Neuronal stem cell (in vitro differentiated cells): Measurements from ENCODE around the gene ARFRP1.

Experiments used
- DNase-seq: peaks from one replicate; pipeline ENCODE4 v3.0.0-alpha.2; 2013; ENCODE audit warnings: low spot score
- H2AFZ ChIP-seq: one replicate; pipeline ENCODE4 v1.6.1; 2013; ENCODE audit warnings: mild to moderate bottlenecking, low read length, inconsistent platforms
- H2AK5ac ChIP-seq: 2 replicates; pipeline ENCODE4 v1.6.1; 2013; ENCODE audit warnings: low read depth, mild to moderate bottlenecking, inconsistent platforms, low read length, moderate library complexity, mixed read lengths
- H2BK120ac ChIP-seq: 2 replicates; pipeline ENCODE4 v1.6.1; 2013; ENCODE audit warnings: low read depth, mild to moderate bottlenecking, inconsistent platforms, low read length, moderate library complexity, mixed read lengths
- H2BK12ac ChIP-seq: one replicate; pipeline ENCODE4 v1.6.1; 2013; ENCODE audit warnings: low read length, inconsistent platforms
- H2BK15ac ChIP-seq: 2 replicates; pipeline ENCODE4 v1.6.1; 2013; ENCODE audit warnings: mild to moderate bottlenecking, low read length, inconsistent platforms, mixed read lengths
- H2BK5ac ChIP-seq: one replicate; pipeline ENCODE4 v1.6.1; 2013; ENCODE audit warnings: inconsistent platforms, mild to moderate bottlenecking, low read length, moderate library complexity
- H3K14ac ChIP-seq: one replicate; pipeline ENCODE4 v1.6.1; 2013; ENCODE audit warnings: low read length, inconsistent platforms
- H3K18ac ChIP-seq: 2 replicates; pipeline ENCODE4 v1.6.1; 2013; ENCODE audit warnings: low read length, inconsistent platforms
- H3K23ac ChIP-seq: 2 replicates; pipeline ENCODE4 v1.6.1; 2013; ENCODE audit warnings: low read depth, mild to moderate bottlenecking, mixed read lengths, low read length, inconsistent platforms; ENCODE audit not compliant: poor library complexity
- H3K27ac ChIP-seq: replicated peaks from 3 replicates; pipeline ENCODE4 v1.5.1; 2013; ENCODE audit warnings: low read length, inconsistent platforms
- H3K27me3 ChIP-seq, 3 experiments: 2 replicates each; pipeline ENCODE4 v1.6.1; 2013; ENCODE audit warnings: low read length in 3 of 3, mild to moderate bottlenecking in 2 of 3, inconsistent platforms in 1 of 3, low read depth in 1 of 3, mixed read lengths in 1 of 3, moderate library complexity in 1 of 3; ENCODE audit not compliant: control insufficient read depth in 3 of 3, insufficient read depth in 3 of 3
- H3K36me3 ChIP-seq, 2 donors: replicated peaks in 1 of 2; 2 replicates each; pipeline ENCODE4 v1.6.1; 2013; ENCODE audit warnings: low read length in 2 of 2; ENCODE audit not compliant: control insufficient read depth in 2 of 2, insufficient read depth in 2 of 2
- H3K4ac ChIP-seq: 2 replicates; pipeline ENCODE4 v1.6.1; 2013; ENCODE audit warnings: inconsistent platforms, mild to moderate bottlenecking, low read length, moderate library complexity
- H3K4me1 ChIP-seq, 2 donors: 1 replicate in 1 of 2; 2 replicates in 1 of 2; pipeline ENCODE4 v1.6.1; 2013; ENCODE audit warnings: low read length in 2 of 2, low read depth in 1 of 2; ENCODE audit not compliant: control insufficient read depth in 2 of 2, insufficient read depth in 1 of 2
- H3K4me2 ChIP-seq: one replicate; pipeline ENCODE4 v1.6.1; 2013; ENCODE audit warnings: mild to moderate bottlenecking, low read length, inconsistent platforms; ENCODE audit not compliant: insufficient read depth, poor library complexity, severe bottlenecking
- H3K4me3 ChIP-seq, 2 donors: 2 replicates each; pipeline ENCODE4 v1.5.1; 2013; ENCODE audit warnings: low read length in 2 of 2, mild to moderate bottlenecking in 2 of 2, inconsistent platforms in 1 of 2, moderate library complexity in 1 of 2
- H3K79me1 ChIP-seq: one replicate; pipeline ENCODE4 v1.6.1; 2013; ENCODE audit warnings: low read depth, mild to moderate bottlenecking, inconsistent platforms, low read length, moderate library complexity
- H3K9ac ChIP-seq: one replicate; pipeline ENCODE4 v1.6.1; 2013; ENCODE audit warnings: mild to moderate bottlenecking, low read depth, low read length, inconsistent platforms; ENCODE audit not compliant: poor library complexity
- H3K9me3 ChIP-seq, 2 donors: replicated peaks in 1 of 2; 2 replicates each; pipeline versions ENCODE3 to v1.6.1; 2013; ENCODE audit warnings: low read length in 2 of 2, mild to moderate bottlenecking in 2 of 2, inconsistent platforms in 1 of 2, low read depth in 1 of 2, mixed read lengths in 1 of 2, moderate library complexity in 1 of 2; ENCODE audit not compliant: control insufficient read depth in 2 of 2, insufficient read depth in 1 of 2
- H4K8ac ChIP-seq: one replicate; pipeline ENCODE4 v1.6.1; 2013; ENCODE audit warnings: low read depth, mild to moderate bottlenecking, inconsistent platforms, low read length, moderate library complexity
- H4K91ac ChIP-seq: one replicate; pipeline ENCODE4 v1.6.1; 2013; ENCODE audit warnings: low read length, low read depth, mild to moderate bottlenecking, inconsistent platforms; ENCODE audit not compliant: poor library complexity
- WGBS, 2 donors: extraction: QIAGEN DNeasy Blood & Tissue Kit; methylation state at CpG; one replicate each; pipeline ENCODE4 v1.1.7; 2013; ENCODE audit warnings: missing lambda C conversion rate in 2 of 2, mixed read lengths in 1 of 2; ENCODE audit not compliant: insufficient read length in 2 of 2, insufficient replicate concordance in 1 of 2; ENCODE audit errors: extremely low coverage in 2 of 2; 5-methylcytosine and 5-hydroxymethylcytosine counted together

ARFRP1 gene

DNA sequence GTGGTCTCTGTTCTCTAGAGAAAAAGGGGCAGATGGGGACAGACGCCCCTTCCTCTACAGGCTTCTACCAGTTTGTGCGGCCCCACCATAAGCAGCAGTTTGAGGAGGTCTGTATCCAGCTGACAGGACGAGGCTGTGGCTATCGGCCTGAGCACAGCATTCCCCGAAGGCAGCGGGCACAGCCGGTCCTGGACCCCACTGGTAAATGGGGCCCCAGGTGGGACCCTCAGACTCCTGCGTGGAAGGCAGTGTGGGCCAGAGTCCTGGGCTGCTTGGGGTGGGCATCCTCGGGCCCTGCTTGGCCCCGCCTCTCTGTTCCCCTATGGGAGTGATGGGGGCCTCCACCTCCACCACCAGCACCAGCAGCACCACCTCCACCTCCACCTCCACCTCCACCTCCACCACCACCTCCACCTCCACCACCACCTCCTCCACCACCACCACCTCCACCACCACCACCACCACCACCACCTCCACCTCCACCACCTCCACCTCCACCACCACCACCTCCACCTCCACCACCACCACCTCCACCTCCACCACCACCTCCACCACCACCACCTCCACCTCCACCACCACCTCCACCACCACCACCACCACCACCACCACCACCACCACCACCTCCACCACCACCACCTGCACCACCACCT lies 14.6 kb downstream of the ARFRP1 start:
- no peak overlapping the region for H2BK12ac ChIP-seq
- peaks cover 6% of the 10 kb centered on the region for H3K79me1 ChIP-seq

DNA sequence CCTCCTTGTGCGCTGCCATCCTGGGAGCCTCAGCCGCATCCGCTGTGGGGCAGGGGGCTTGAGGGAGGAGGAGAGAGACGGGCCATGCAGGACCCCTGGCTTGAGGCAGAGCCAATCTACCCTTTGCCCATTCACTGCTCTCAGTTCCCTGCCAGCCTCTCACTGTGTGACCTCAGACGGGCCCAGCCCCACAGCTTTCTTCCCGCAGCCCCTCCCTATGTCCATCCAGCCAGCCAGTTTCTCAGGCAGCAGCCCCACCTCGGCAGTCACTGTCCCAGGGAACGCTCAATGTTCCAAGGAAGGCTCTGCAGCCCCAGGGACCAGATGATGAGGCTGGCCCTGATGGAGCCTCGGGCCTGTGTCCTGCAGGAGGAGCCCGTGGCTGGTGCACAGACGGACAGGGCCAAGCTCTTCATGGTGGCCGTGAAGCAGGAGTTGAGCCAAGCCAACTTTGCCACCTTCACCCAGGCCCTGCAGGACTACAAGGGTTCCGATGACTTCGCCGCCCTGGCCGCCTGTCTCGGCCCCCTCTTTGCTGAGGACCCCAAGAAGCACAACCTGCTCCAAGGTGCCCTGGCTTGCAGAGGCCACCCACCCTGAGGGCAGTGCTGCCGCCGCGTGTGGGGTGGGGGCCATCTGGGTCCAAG lies 15.2 kb downstream of the ARFRP1 start:
- H4K91ac ChIP-seq = no peak overlapping the region
- no peaks in the 10 kb centered on the region for H3K27me3 ChIP-seq
- peak overlapping the region; percentile 89 for H3K14ac ChIP-seq
- H3K4me1 ChIP-seq = peaks cover 0 to 14% of the 10 kb centered on the region in 2 donors
- no peak overlapping the region for H3K4ac ChIP-seq
- H2AFZ ChIP-seq = no peak overlapping the region
- peak overlapping the region; percentile 22 for H2BK12ac ChIP-seq
- H2AK5ac ChIP-seq = peak overlapping the region; percentile 70
- peaks cover 0 to 42% of the 10 kb centered on the region in 2 donors for H3K36me3 ChIP-seq
- no peak overlapping the region for H3K18ac ChIP-seq
- no peak overlapping the region for H2BK15ac ChIP-seq
- no peak overlapping the region for H3K4me2 ChIP-seq
- H4K8ac ChIP-seq = peak overlapping the region; percentile 92
- H3K9me3 ChIP-seq = peaks cover 0 to 2% of the 10 kb centered on the region in 2 donors
- H3K23ac ChIP-seq = no peak overlapping the region
- H3K79me1 ChIP-seq = peaks cover 6% of the 10 kb centered on the region
- H3K9ac ChIP-seq = no peak overlapping the region
- no peak overlapping the region for H3K4me3 ChIP-seq
- peak overlapping the region; percentile 35 for H2BK5ac ChIP-seq
- no peak overlapping the region for H3K27ac ChIP-seq
- H2BK120ac ChIP-seq = no peak overlapping the region
- no CpG with 5 or more reads among the region's 20 CpGs for WGBS, 2 donors
- no peak for DNase-seq

More for the DNA sequence above, 14.6 kb downstream of the ARFRP1 start:
- Histone ChIP-seq H3K4me3 (no peak overlapping the region), H3K27me3 (no peaks in the 10 kb centered on the region), H3K4ac (no peak overlapping the region), H2AFZ (no peak overlapping the region), H2BK5ac (no peak overlapping the region), H3K9me3 (peaks cover 0 to 2% of the 10 kb centered on the region in 2 donors), H3K18ac (no peak overlapping the region), H3K27ac (no peak overlapping the region), H4K8ac (no peak overlapping the region), H3K4me2 (no peak overlapping the region), H3K23ac (no peak overlapping the region), H3K9ac (no peak overlapping the region), H2BK15ac (no peak overlapping the region), H2AK5ac (no peak overlapping the region), H3K4me1 (peaks cover 0 to 14% of the 10 kb centered on the region in 2 donors), H4K91ac (no peak overlapping the region), H2BK120ac (no peak overlapping the region), H3K14ac (no peak overlapping the region), H3K36me3 (peaks cover 0 to 47% of the 10 kb centered on the region in 2 donors)
- no CpG with 5 or more reads among the region's 10 CpGs for WGBS, 2 donors
- DNase-seq = no peak

DNA sequence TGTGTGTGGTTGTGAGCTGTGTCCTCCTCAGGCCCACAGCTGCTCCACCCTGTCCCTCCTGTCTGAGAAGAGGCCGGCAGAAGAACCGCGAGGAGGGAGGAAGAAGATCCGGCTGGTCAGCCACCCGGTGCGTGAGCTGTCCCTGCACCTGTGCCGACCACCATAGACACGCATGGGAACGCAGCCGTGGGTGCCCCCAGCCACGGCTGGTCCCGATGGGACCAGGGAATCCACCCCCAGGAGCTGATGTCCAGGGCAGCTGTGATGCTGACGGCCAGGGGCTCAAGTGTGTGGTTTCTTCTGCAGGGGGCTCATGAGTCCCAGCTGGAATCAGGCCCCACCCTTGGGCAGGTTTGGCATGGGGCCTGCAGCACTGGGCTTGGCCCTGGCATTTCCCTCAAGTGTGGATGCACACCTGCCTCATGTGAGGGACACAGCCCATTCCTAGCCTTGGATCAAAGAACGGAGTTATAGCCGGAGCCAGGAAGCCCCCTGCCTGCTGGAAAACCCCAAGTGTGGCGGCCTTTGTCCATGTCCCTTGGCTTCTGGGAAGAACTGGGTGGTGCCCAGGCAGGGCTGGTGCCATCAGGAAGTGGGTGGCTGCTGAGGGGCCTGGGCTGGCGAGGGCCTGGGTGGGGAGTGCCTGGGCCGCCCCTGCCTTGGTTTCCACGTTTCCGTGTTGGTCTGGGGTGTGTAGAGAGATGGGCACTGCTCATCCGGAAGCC lies 15.9 kb downstream of the ARFRP1 start:
- peak overlapping the region; percentile 92 for H4K8ac ChIP-seq
- H3K18ac ChIP-seq = no peak overlapping the region
- peak overlapping the region; percentile 70 for H2AK5ac ChIP-seq
- H3K79me1 ChIP-seq = peaks cover 3% of the 10 kb centered on the region
- H3K9ac ChIP-seq = no peak overlapping the region
- peak overlapping the region; percentile 22 for H2BK12ac ChIP-seq
- no CpG with 5 or more reads among the region's 21 CpGs for WGBS, 2 donors
- H2AFZ ChIP-seq = no peak overlapping the region
- no peak overlapping the region for H2BK120ac ChIP-seq
- no peak overlapping the region for H3K4me3 ChIP-seq
- peaks cover 0 to 35% of the 10 kb centered on the region in 2 donors for H3K36me3 ChIP-seq
- no peaks in the 10 kb centered on the region for H3K27me3 ChIP-seq
- H3K23ac ChIP-seq = peak overlapping the region; percentile 3
- no peak overlapping the region for H3K4me2 ChIP-seq
- no peak overlapping the region for H2BK15ac ChIP-seq
- H4K91ac ChIP-seq = no peak overlapping the region
- H3K4me1 ChIP-seq = peaks cover 6 to 10% of the 10 kb centered on the region in 2 donors
- DNase-seq = no peak
- peak overlapping the region; percentile 35 for H2BK5ac ChIP-seq
- H3K14ac ChIP-seq = peak overlapping the region; percentile 6
- H3K4ac ChIP-seq = no peak overlapping the region
- peaks cover 0 to 2% of the 10 kb centered on the region in 2 donors for H3K9me3 ChIP-seq
- H3K27ac ChIP-seq = no peak overlapping the region
